Measurements from ENCODE around the gene CIDEB.

The CIDEB gene

DNA sequence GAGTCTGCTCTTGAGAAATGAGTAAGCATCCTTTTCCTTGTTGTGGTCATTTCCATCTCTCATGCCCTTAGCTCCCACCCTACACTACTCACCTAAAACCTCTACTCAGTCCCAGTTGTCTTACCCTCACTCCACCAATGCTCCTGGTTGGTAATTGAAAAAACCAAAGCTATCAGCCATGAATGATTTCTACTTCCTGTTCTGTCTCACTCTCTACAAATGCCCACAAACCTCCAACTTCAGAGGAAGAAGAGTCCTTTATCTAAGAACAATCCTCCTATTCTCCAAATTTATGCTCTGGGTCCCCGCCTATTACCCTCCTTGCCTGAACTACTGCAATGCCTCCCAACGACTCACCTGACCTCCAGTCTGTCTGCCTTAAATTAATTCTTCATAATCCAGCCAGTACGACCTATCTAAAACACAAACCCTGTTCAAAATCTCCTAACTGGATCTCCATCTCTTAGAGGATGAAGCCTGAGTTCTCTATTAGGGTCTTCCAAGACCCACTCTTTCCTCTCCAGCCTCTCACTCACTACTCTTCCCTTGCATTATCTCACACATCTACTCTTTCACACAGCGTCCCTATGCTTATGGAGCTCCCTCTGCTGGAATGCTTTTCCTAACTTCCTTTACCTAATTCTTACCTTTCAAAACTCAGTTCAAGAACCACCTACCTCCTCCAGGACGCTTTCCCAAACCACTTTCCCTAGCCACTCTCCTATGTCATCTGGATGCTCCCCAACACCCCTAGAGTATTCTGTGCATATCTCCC is 10.4 kb downstream of the CIDEB start:
- no peak overlapping the region for H4K12ac ChIP-seq (ENCODE audit: low read depth, low read length)
- H3K79me1 ChIP-seq (ENCODE audit: low read length), result peaks cover 3% of the 10 kb centered on the region
- peaks cover 9% of the 10 kb centered on the region for H3K79me2 ChIP-seq (ENCODE audit: control insufficient read depth, insufficient read depth, low read length, poor library complexity)
- no peak overlapping the region for H3K23ac ChIP-seq (ENCODE audit: low read length)
- no peak overlapping the region for H2AFZ ChIP-seq (ENCODE audit: insufficient read depth, low read length, poor library complexity)
- peak overlapping the region; percentile 1 for H4K91ac ChIP-seq (ENCODE audit: low read depth, low read length)
- no peak overlapping the region for H3K27ac ChIP-seq (ENCODE audit: low read depth, low read length)
- peaks cover 11 to 14% of the 10 kb centered on the region in 2 experiments for H3K4me1 ChIP-seq (ENCODE audit: control insufficient read depth in 1 of 2, insufficient read depth in 2 of 2, low read length in 2 of 2)
- no peak overlapping the region for H4K8ac ChIP-seq (ENCODE audit: low read depth, low read length)
- WGBS (ENCODE audit: extremely low coverage, insufficient coverage, insufficient read length), result no CpG with 5 or more reads among the region's 5 CpGs
- H3K14ac ChIP-seq (ENCODE audit: low read length), result no peak overlapping the region
- H3K27me3 ChIP-seq (ENCODE audit: insufficient read depth, low read length), result no peaks in the 10 kb centered on the region
- H3K4me3 ChIP-seq (ENCODE audit: low read depth, low read length), result no peak overlapping the region
- no peak overlapping the region for H3K4ac ChIP-seq (ENCODE audit: low read depth, low read length)
- peak; percentile 22 to 73 for DNase-seq
- no peak overlapping the region for H3K18ac ChIP-seq (ENCODE audit: low read length)
- no peak overlapping the region for H2BK5ac ChIP-seq (ENCODE audit: low read depth, low read length, poor library complexity)
- H2AK5ac ChIP-seq (ENCODE audit: low read length), result no peak overlapping the region
- H2BK120ac ChIP-seq (ENCODE audit: insufficient read depth, low read length, poor library complexity), result no peak overlapping the region
- no peak overlapping the region for H2BK12ac ChIP-seq (ENCODE audit: low read length)
- H3K4me2 ChIP-seq (ENCODE audit: low read length), result no peak overlapping the region
- peaks cover 20 to 25% of the 10 kb centered on the region in 2 experiments for H3K36me3 ChIP-seq (ENCODE audit: control insufficient read depth in 1 of 2, insufficient read depth in 2 of 2, low read length in 2 of 2)
- H3K9ac ChIP-seq (ENCODE audit: low read length), result no peak overlapping the region
- no peaks in the 10 kb centered on the region for H3K9me3 ChIP-seq (ENCODE audit: insufficient read depth, low read depth, low read length)

DNA sequence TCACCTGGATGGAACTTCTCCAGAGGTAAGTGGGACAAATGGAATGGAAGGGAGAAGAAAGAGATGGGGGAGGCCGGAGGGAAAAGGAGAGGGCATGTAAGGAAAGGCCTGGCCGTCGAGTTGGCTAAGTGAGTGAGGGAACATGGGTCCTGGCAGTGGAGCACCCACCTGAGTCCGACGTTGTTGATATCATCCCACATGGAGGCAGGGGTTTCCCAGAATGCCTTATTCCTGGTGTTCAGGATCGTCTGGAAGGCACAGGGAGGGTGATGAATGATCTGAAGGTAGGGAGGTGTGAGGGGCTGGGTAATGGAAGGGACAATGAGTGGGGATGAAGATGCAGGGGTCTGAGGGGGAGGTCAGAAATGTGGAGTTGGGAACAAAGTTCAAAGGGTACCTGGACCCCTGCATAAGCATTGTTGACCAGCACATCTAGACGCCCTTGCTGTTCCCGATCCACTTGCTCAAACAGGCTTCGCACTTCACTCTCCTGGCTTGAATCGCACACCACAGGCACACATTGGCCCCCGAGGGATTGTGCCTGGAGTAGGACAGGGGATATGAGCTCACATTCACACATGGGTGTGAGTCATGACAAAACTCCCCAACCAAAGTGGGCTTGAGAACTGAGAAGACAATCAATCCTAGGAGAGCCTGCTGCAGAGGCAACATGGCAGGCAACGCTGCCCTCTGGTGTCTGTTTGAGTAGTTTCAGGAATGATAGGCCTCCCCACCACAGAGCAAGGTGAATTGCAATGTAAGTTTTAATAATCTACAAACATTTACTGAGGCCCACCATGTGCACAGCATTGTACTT is 11.2 kb downstream of the CIDEB start:
- peak; percentile 70 to 84 for DNase-seq
- no peak overlapping the region for H3K9ac ChIP-seq (ENCODE audit: low read length)
- no CpG with 5 or more reads among the region's 12 CpGs for WGBS (ENCODE audit: extremely low coverage, insufficient coverage, insufficient read length)

GRCh38 chr14:24293525-24293924 is 14.3 kb downstream of the CIDEB start:
- Histone ChIP-seq H3K14ac (ENCODE audit: low read length) (no peak overlapping the region), H2AFZ (ENCODE audit: insufficient read depth, low read length, poor library complexity) (no peak overlapping the region), H4K12ac (ENCODE audit: low read depth, low read length) (no peak overlapping the region), H4K8ac (ENCODE audit: low read depth, low read length) (no peak overlapping the region), H3K4me2 (ENCODE audit: low read length) (no peak overlapping the region), H3K36me3 (ENCODE audit: control insufficient read depth in 1 of 2, insufficient read depth in 2 of 2, low read length in 2 of 2) (peaks cover 39 to 46% of the 10 kb centered on the region in 2 experiments), H2AK5ac (ENCODE audit: low read length) (no peak overlapping the region), H3K4me3 (ENCODE audit: low read depth, low read length) (no peak overlapping the region), H3K27ac (ENCODE audit: low read depth, low read length) (no peak overlapping the region), H3K9me3 (ENCODE audit: insufficient read depth, low read depth, low read length) (no peaks in the 10 kb centered on the region), H3K79me1 (ENCODE audit: low read length) (no peaks in the 10 kb centered on the region), H2BK120ac (ENCODE audit: insufficient read depth, low read length, poor library complexity) (no peak overlapping the region), H2BK5ac (ENCODE audit: low read depth, low read length, poor library complexity) (no peak overlapping the region), H3K23ac (ENCODE audit: low read length) (no peak overlapping the region), H2BK12ac (ENCODE audit: low read length) (no peak overlapping the region), H3K18ac (ENCODE audit: low read length) (no peak overlapping the region), H3K4ac (ENCODE audit: low read depth, low read length) (no peak overlapping the region), H4K91ac (ENCODE audit: low read depth, low read length) (no peak overlapping the region), H3K4me1 (ENCODE audit: control insufficient read depth in 1 of 2, insufficient read depth in 2 of 2, low read length in 2 of 2) (peaks cover 2 to 3% of the 10 kb centered on the region in 2 experiments), H3K27me3 (ENCODE audit: insufficient read depth, low read length) (no peaks in the 10 kb centered on the region), H3K9ac (ENCODE audit: low read length) (no peak overlapping the region), H3K79me2 (ENCODE audit: control insufficient read depth, insufficient read depth, low read length, poor library complexity) (no peaks in the 10 kb centered on the region)
- WGBS (ENCODE audit: extremely low coverage, insufficient coverage, insufficient read length), result no CpG with 5 or more reads among the region's 2 CpGs
- no peak for DNase-seq

More for the DNA sequence above, 11.2 kb downstream of the CIDEB start:
- Histone ChIP-seq H3K27me3 (ENCODE audit: insufficient read depth, low read length) (no peaks in the 10 kb centered on the region), H4K91ac (ENCODE audit: low read depth, low read length) (peak overlapping the region; percentile 29), H3K79me1 (ENCODE audit: low read length) (peaks cover 3% of the 10 kb centered on the region), H3K4me1 (ENCODE audit: control insufficient read depth in 1 of 2, insufficient read depth in 2 of 2, low read length in 2 of 2) (peaks cover 11 to 14% of the 10 kb centered on the region in 2 experiments), H2AK5ac (ENCODE audit: low read length) (peak overlapping the region; percentile 6), H3K4me3 (ENCODE audit: low read depth, low read length) (no peak overlapping the region), H3K14ac (ENCODE audit: low read length) (no peak overlapping the region), H3K36me3 (ENCODE audit: control insufficient read depth in 1 of 2, insufficient read depth in 2 of 2, low read length in 2 of 2) (peaks cover 22 to 26% of the 10 kb centered on the region in 2 experiments), H3K27ac (ENCODE audit: low read depth, low read length) (peak overlapping the region; percentile 11), H3K9me3 (ENCODE audit: insufficient read depth, low read depth, low read length) (no peaks in the 10 kb centered on the region), H2BK5ac (ENCODE audit: low read depth, low read length, poor library complexity) (no peak overlapping the region), H4K12ac (ENCODE audit: low read depth, low read length) (peak overlapping the region; percentile 29), H3K79me2 (ENCODE audit: control insufficient read depth, insufficient read depth, low read length, poor library complexity) (peaks cover 9% of the 10 kb centered on the region), H3K18ac (ENCODE audit: low read length) (no peak overlapping the region), H2AFZ (ENCODE audit: insufficient read depth, low read length, poor library complexity) (peak overlapping the region; percentile 20), H3K23ac (ENCODE audit: low read length) (no peak overlapping the region), H3K4ac (ENCODE audit: low read depth, low read length) (peak overlapping the region; percentile 4), H2BK120ac (ENCODE audit: insufficient read depth, low read length, poor library complexity) (no peak overlapping the region), H3K4me2 (ENCODE audit: low read length) (peak overlapping the region; percentile 6), H2BK12ac (ENCODE audit: low read length) (no peak overlapping the region), H4K8ac (ENCODE audit: low read depth, low read length) (peak overlapping the region; percentile 13)

DNA sequence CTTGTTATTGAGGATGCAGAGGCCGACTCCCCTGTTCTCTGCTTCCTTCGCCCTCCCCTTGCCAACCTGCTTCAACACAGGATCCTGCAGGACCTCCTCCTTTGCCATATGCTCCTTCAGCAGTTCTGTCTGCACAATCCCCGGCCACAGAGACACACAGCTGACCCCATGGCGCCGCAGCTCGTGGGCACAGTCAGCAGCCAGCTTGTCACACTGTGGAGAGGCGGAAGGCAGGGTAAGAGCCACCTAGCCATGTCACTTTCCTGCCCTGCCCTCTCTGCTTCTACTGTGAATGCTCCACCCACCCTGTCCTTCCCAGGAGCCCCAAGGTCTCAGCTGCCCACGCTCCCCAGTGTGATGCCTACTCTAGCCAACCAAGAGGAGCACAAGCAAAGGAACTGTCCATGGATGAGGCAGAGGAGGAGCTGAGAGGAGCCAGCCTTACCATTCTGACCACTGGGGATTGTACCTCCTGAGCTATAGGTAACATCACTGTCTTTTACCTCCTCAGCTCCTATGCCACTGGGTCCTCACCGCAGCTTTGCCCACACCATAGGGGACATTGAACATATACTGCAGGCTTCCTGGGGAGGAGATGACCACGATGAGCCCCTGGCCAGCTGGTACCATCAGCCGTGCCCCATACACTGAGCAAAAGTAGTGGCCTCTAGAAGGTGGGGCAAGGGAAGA is 15.5 kb downstream of the CIDEB start:
- Histone ChIP-seq H2AK5ac (ENCODE audit: low read length) (no peak overlapping the region), H2BK12ac (ENCODE audit: low read length) (no peak overlapping the region), H3K4me2 (ENCODE audit: low read length) (no peak overlapping the region), H3K27ac (ENCODE audit: low read depth, low read length) (no peak overlapping the region), H2AFZ (ENCODE audit: insufficient read depth, low read length, poor library complexity) (no peak overlapping the region), H4K91ac (ENCODE audit: low read depth, low read length) (no peak overlapping the region), H3K79me1 (ENCODE audit: low read length) (no peaks in the 10 kb centered on the region), H3K14ac (ENCODE audit: low read length) (no peak overlapping the region), H4K8ac (ENCODE audit: low read depth, low read length) (no peak overlapping the region), H3K79me2 (ENCODE audit: control insufficient read depth, insufficient read depth, low read length, poor library complexity) (no peaks in the 10 kb centered on the region), H2BK120ac (ENCODE audit: insufficient read depth, low read length, poor library complexity) (no peak overlapping the region), H3K36me3 (ENCODE audit: control insufficient read depth in 1 of 2, insufficient read depth in 2 of 2, low read length in 2 of 2) (peaks cover 39 to 46% of the 10 kb centered on the region in 2 experiments), H3K4me3 (ENCODE audit: low read depth, low read length) (no peak overlapping the region), H3K23ac (ENCODE audit: low read length) (no peak overlapping the region), H3K4ac (ENCODE audit: low read depth, low read length) (no peak overlapping the region), H3K9ac (ENCODE audit: low read length) (no peak overlapping the region), H3K18ac (ENCODE audit: low read length) (no peak overlapping the region), H3K9me3 (ENCODE audit: insufficient read depth, low read depth, low read length) (no peaks in the 10 kb centered on the region), H3K4me1 (ENCODE audit: control insufficient read depth in 1 of 2, insufficient read depth in 2 of 2, low read length in 2 of 2) (peaks cover 2 to 3% of the 10 kb centered on the region in 2 experiments), H4K12ac (ENCODE audit: low read depth, low read length) (no peak overlapping the region), H3K27me3 (ENCODE audit: insufficient read depth, low read length) (no peaks in the 10 kb centered on the region), H2BK5ac (ENCODE audit: low read depth, low read length, poor library complexity) (no peak overlapping the region)
- DNase-seq, result no peak
- no CpG with 5 or more reads among the region's 11 CpGs for WGBS (ENCODE audit: extremely low coverage, insufficient coverage, insufficient read length)

Measured in trophoblast cell (in vitro differentiated cells and primary cell).